ENCODE measurements around the gene GYG1.

DNA sequence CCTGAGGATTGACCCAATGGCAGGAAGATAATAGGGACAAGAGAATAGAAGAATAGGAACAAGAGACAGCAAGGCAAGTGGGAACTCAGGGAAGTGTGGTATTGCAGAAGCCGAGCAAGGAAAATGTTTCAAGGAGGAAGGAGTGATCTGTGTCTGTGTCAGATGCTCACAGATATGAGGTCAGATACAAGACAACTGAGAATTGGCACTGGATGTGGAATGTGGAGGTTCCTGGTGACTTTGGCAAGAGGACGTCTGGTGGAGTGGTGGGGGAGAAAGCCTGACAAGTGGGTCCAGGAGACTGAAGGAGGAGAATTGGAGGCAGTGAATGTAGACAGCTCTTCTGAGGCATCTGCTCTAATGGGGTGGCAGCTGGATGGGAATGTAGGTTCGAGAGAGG lies 24.1 kb downstream of the GYG1 start:
- TF ChIP-seq, protein P1, sequence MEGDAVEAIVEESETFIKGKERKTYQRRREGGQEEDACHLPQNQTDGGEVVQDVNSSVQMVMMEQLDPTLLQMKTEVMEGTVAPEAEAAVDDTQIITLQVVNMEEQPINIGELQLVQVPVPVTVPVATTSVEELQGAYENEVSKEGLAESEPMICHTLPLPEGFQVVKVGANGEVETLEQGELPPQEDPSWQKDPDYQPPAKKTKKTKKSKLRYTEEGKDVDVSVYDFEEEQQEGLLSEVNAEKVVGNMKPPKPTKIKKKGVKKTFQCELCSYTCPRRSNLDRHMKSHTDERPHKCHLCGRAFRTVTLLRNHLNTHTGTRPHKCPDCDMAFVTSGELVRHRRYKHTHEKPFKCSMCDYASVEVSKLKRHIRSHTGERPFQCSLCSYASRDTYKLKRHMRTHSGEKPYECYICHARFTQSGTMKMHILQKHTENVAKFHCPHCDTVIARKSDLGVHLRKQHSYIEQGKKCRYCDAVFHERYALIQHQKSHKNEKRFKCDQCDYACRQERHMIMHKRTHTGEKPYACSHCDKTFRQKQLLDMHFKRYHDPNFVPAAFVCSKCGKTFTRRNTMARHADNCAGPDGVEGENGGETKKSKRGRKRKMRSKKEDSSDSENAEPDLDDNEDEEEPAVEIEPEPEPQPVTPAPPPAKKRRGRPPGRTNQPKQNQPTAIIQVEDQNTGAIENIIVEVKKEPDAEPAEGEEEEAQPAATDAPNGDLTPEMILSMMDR (IDR thresholded peaks at IDR 0.05): no peak
- TF ChIP-seq ZFX (IDR thresholded peaks at IDR 0.05; ENCODE audit: borderline replicate concordance): no peak

Measured in 22Rv1 (cell line).